Activated CD4-positive, CD25-positive, alpha-beta regulatory T cell treated with anti-CD3 and anti-CD28 coated beads, Interleukin-2, amount 50 U/mL, for 24 hours (primary cell): Measurements from ENCODE around the gene NOXO1.
"Not testable (repeated sequence)": the region's sequence is repeated elsewhere in the genome, so short reads cannot be mapped to it uniquely, and the experiment has no call there.

Experiments used
- ATAC-seq, 2 donors: fragments of 150-1000 bp; cut with Tn5 transposase; one replicate each; pipeline ENCODE4 v1.10.0; 2021; ENCODE audit warnings: mild to moderate bottlenecking in 1 of 2, moderate library complexity in 1 of 2

The NOXO1 gene

GRCh38 chr16:1977875-1978268 lies 3.4 kb downstream of the NOXO1 start:
- ATAC-seq = no peak

- ATAC-seq = no peak
These were observed 4.1 kb downstream of the NOXO1 start for GRCh38 chr16:1976951-1977874.

GRCh38 chr16:1976216-1976520 lies 5.1 kb downstream of the NOXO1 start:
- ATAC-seq = no peak

GRCh38 chr16:1975432-1976215 lies 5.6 kb downstream of the NOXO1 start:
- no peak for ATAC-seq

- ATAC-seq = no peak
These were observed 6.9 kb downstream of the NOXO1 start for GRCh38 chr16:1974157-1975070.

- no peak for ATAC-seq
These were observed 7.7 kb downstream of the NOXO1 start for GRCh38 chr16:1973461-1974156.

GRCh38 chr16:1972490-1972877 lies 8.8 kb downstream of the NOXO1 start:
- peak in 1 of 2 donors; percentile 6 for ATAC-seq

- peak; percentile 96 to 97 for ATAC-seq
These were observed 9.3 kb downstream of the NOXO1 start, which contains the start of gene TBL3 for GRCh38 chr16:1971796-1972489. Gene TBL3 (plus strand): TSS chr16:1972053. CDS start chr16:1972165, 112 bp downstream.

GRCh38 chr16:1968146-1968953 lies 12.9 kb downstream of the NOXO1 start:
- no peak for ATAC-seq

- ATAC-seq = no peak
These were observed 14.8 kb downstream of the NOXO1 start, which contains the start of gene RNF151 for GRCh38 chr16:1966460-1966859. Gene RNF151 (plus strand): TSS chr16:1966856. CDS start chr16:1966882, 26 bp downstream.

- no peak for ATAC-seq
These were observed 15.8 kb downstream of the NOXO1 start for GRCh38 chr16:1965396-1966001.

GRCh38 chr16:1964506-1965395 lies 16.5 kb downstream of the NOXO1 start, which contains the start of gene RPS2:
Gene RPS2 (minus strand): TSS chr16:1964826. CDS start chr16:1964625, 201 bp downstream.
- ATAC-seq = peak; percentile 84 to 87

- peak in 1 of 2 donors; percentile 7 for ATAC-seq
These were observed 17.3 kb downstream of the NOXO1 start for GRCh38 chr16:1963806-1964505.

GRCh38 chr16:1962161-1963153 lies 18.8 kb downstream of the NOXO1 start:
- not testable (repeated sequence) for ATAC-seq

GRCh38 chr16:1961651-1962067 lies 19.6 kb downstream of the NOXO1 start:
- ATAC-seq = no peak
